Thoracic aorta (tissue), 2 donors: ENCODE data around the gene AHSG. TPM values are rescaled to one million over a fixed set of nuclear protein-coding genes. Genes with fewer than 3 reads are reported as not detected.
"Not testable (repeated sequence)": the region's sequence is repeated elsewhere in the genome, so short reads cannot be mapped to it uniquely, and the experiment has no call there.

ENCODE experiments used
- ATAC-seq: fragments of 150-250 bp; one replicate; pipeline ENCODE4 v1.8.0; 2017; ENCODE audit warnings: low read depth; ENCODE audit not compliant: insufficient number of reproducible peaks, low FRiP score
- DNase-seq: peaks from one replicate; pipeline ENCODE4 v3.0.0-alpha.2; 2020; ENCODE audit warnings: low spot score
- H3K27ac ChIP-seq, 2 donors: fragments of 200-600 bp; sonication (generic); 1 replicate in 1 of 2; 2 replicates in 1 of 2; pipeline ENCODE4 v1.5.1; 2016; ENCODE audit warnings: mild to moderate bottlenecking in 2 of 2, moderate library complexity in 2 of 2
- H3K27me3 ChIP-seq: fragments of 200-600 bp; sonication (generic); replicated peaks from 2 replicates; pipeline ENCODE4 v1.6.0; 2016; ENCODE audit warnings: mild to moderate bottlenecking; ENCODE audit not compliant: insufficient read depth
- H3K36me3 ChIP-seq: fragments of 200-600 bp; sonication (generic); one replicate; pipeline ENCODE4 v1.5.1; 2016
- H3K4me1 ChIP-seq, 2 donors: fragments of 200-600 bp; sonication (generic); 1 replicate in 1 of 2; 2 replicates in 1 of 2; pipeline versions ENCODE4 v1.5.1 to v1.6.0; 2016; ENCODE audit warnings: low read depth in 2 of 2, mild to moderate bottlenecking in 1 of 2; ENCODE audit not compliant: control insufficient read depth in 1 of 2
- H3K4me3 ChIP-seq: fragments of 200-600 bp; sonication (generic); 2 replicates; pipeline ENCODE4 v1.5.1; 2016; ENCODE audit warnings: mild to moderate bottlenecking
- H3K9me3 ChIP-seq: fragments of 200-600 bp; sonication (generic); 2 replicates; pipeline ENCODE4 v1.5.1; 2016
- total RNA-seq, 2 donors: library from RNA; depleted of rRNA; stranded (reverse); fragments of >200 nt; gene quantifications; one replicate each; pipeline versions ENCODE4 v1.1.0 to v1.2.3, GENCODE V29; 2016
- TF ChIP-seq, protein P1 (sequence below): fragments of 200-600 bp; sonication (generic); IDR thresholded peaks from one replicate; pipeline ENCODE4 v1.5.1; 2019; ENCODE audit warnings: antibody characterized with exemption

The AHSG gene
- total RNA-seq, 2 donors from 2014 or later: not detected

DNA sequence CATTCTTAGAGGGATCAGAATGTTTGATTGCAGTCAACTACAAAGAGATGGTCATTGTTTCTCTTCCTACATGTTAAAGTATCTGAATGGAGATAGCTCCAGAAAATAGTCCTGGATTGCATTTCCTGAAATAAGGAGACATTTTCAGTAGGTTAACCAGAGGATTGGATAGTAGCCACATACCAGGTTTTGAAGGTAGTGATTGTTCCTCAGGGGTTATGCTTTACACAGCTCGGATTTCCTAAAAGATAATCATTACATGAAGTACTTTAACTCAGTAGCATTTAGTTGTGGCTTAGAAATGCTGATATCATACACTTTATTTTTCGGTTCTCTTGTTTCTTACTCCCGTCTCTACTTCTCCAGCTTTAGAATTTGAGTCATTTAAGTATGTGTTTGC, 32.1 kb upstream of the AHSG start:
- ATAC-seq (no peak), DNase-seq (no peak)
- Histone ChIP-seq H3K4me1 (no peaks in the 10 kb centered on the region), H3K27me3 (no peaks in the 10 kb centered on the region), H3K9me3 (no peaks in the 10 kb centered on the region), H3K4me3 (no peak overlapping the region), H3K36me3 (peaks cover 54% of the 10 kb centered on the region), H3K27ac (no peak overlapping the region)
- TF ChIP-seq, protein P1, sequence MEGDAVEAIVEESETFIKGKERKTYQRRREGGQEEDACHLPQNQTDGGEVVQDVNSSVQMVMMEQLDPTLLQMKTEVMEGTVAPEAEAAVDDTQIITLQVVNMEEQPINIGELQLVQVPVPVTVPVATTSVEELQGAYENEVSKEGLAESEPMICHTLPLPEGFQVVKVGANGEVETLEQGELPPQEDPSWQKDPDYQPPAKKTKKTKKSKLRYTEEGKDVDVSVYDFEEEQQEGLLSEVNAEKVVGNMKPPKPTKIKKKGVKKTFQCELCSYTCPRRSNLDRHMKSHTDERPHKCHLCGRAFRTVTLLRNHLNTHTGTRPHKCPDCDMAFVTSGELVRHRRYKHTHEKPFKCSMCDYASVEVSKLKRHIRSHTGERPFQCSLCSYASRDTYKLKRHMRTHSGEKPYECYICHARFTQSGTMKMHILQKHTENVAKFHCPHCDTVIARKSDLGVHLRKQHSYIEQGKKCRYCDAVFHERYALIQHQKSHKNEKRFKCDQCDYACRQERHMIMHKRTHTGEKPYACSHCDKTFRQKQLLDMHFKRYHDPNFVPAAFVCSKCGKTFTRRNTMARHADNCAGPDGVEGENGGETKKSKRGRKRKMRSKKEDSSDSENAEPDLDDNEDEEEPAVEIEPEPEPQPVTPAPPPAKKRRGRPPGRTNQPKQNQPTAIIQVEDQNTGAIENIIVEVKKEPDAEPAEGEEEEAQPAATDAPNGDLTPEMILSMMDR: no peak

GRCh38 chr3:186582541-186582940, 30.3 kb upstream of the AHSG start:
- Histone ChIP-seq H3K27ac (no peak overlapping the region), H3K4me1 (no peaks in the 10 kb centered on the region), H3K9me3 (no peaks in the 10 kb centered on the region), H3K4me3 (no peak overlapping the region), H3K27me3 (no peaks in the 10 kb centered on the region), H3K36me3 (peaks cover 43% of the 10 kb centered on the region)
- DNase-seq: no peak
- TF ChIP-seq, protein P1: no peak
- ATAC-seq: no peak

DNA sequence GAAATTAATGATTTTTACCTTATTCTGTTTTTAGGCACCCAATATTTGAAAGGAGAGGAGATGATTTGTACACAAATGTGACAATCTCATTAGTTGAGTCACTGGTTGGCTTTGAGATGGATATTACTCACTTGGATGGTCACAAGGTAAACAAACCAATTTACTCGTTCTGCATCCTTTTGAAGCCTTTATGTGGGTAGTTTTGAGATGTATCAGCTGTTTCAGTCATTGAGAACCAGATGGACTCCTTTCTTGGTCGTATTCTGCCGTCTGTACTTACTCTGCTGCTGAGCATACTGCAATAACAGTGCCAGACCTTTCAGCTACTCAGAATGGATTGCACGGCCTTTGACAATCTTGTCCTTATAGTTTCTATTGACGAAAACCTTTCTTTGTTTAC, 29.0 kb upstream of the AHSG start:
- no peak overlapping the region for H3K27ac ChIP-seq
- H3K9me3 ChIP-seq: no peaks in the 10 kb centered on the region
- peaks cover 43% of the 10 kb centered on the region for H3K36me3 ChIP-seq
- H3K4me3 ChIP-seq: no peak overlapping the region
- ATAC-seq: no peak
- H3K4me1 ChIP-seq: no peaks in the 10 kb centered on the region
- no peaks in the 10 kb centered on the region for H3K27me3 ChIP-seq
- no peak for DNase-seq
- TF ChIP-seq, protein P1: no peak

GRCh38 chr3:186586245-186586644, 26.6 kb upstream of the AHSG start:
- not testable (repeated sequence) for H3K27ac ChIP-seq, ATAC-seq, H3K9me3 ChIP-seq, H3K4me3 ChIP-seq, DNase-seq, H3K27me3 ChIP-seq, H3K4me1 ChIP-seq
- H3K36me3 ChIP-seq: peaks cover 29% of the 10 kb centered on the region

- ATAC-seq (no peak), DNase-seq (no peak)
- H3K27me3 ChIP-seq: no peaks in the 10 kb centered on the region
- peaks cover 27% of the 10 kb centered on the region for H3K36me3 ChIP-seq
- no peak overlapping the region for H3K4me3 ChIP-seq
- H3K4me1 ChIP-seq: no peaks in the 10 kb centered on the region
- TF ChIP-seq, protein P1: no peak
- H3K9me3 ChIP-seq: no peaks in the 10 kb centered on the region
- H3K27ac ChIP-seq: no peak overlapping the region
Measured at GRCh38 chr3:186587183-186587582, 25.7 kb upstream of the AHSG start.

DNA sequence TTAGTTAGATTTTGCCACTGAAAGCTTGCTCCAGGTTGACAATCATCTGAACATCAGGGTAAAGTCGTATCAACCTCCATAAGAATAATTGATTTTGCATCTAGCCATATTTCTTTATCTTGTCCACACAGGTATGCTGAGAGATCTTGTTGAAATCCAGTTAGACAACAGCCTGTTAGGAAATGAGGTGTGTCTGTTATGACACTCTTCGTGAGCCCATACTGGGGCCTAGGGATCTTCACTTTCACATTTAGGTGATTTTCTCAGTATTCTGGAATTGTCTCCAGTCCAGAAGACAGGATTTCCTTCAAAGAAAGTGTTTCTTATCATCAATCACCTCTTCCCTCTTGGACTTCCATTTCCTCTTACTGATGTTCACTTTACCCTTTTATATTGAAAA, 24.2 kb upstream of the AHSG start:
- no peak overlapping the region for H3K27ac ChIP-seq
- ATAC-seq (no peak), DNase-seq (no peak)
- no peaks in the 10 kb centered on the region for H3K27me3 ChIP-seq
- TF ChIP-seq, protein P1: no peak
- peaks cover 15% of the 10 kb centered on the region for H3K36me3 ChIP-seq
- H3K4me1 ChIP-seq: no peaks in the 10 kb centered on the region
- H3K4me3 ChIP-seq: no peak overlapping the region
- no peaks in the 10 kb centered on the region for H3K9me3 ChIP-seq
